ENCODE data around the gene CHST13.

GRCh38 chr3:126568776-126569342 lies 44.9 kb downstream of the CHST13 start:
- TF ChIP-seq CTCF (IDR thresholded peaks at IDR 0.05) (no peak), POLR2A (IDR thresholded peaks at IDR 0.05) (no peak)
